ENCODE results near the gene KLF13. TPM values are rescaled to one million over a fixed set of nuclear protein-coding genes. Genes with fewer than 3 reads are reported as not detected.

KLF13 gene
- total RNA-seq, 1 experiment from 2014 or later = 78.6 TPM

- Histone ChIP-seq H3K36me3 (ENCODE audit: control insufficient read depth, insufficient read depth, low read length) (no peaks in the 10 kb centered on the region), H3K4me3 (ENCODE audit: low read depth in 2 of 2, low read length in 2 of 2) (no peak overlapping the region), H3K4me1 (ENCODE audit: control insufficient read depth, insufficient read depth, low read length) (no peaks in the 10 kb centered on the region), H3K27me3 (ENCODE audit: control insufficient read depth, insufficient read depth, low read length) (no peaks in the 10 kb centered on the region), H3K27ac (ENCODE audit: low read length) (no peak overlapping the region), H3K9me3 (ENCODE audit: control insufficient read depth, insufficient read depth, low read depth, low read length) (no peaks in the 10 kb centered on the region)
- TF ChIP-seq POLR2AphosphoS5 (IDR thresholded peaks at IDR 0.05; ENCODE audit: low read depth, low read length) (no peak), REST (IDR thresholded peaks at IDR 0.05; ENCODE audit: insufficient read depth in 1 of 2, low read depth in 2 of 2, low read length in 1 of 2) (no peak), SIN3A (IDR thresholded peaks at IDR 0.05; ENCODE audit: borderline replicate concordance, insufficient read depth, low read depth, low read length) (no peak), TCF7L2 (IDR thresholded peaks at IDR 0.05; ENCODE audit: low read depth, low read length) (no peak)
- CTCF ChIA-PET = no interaction called here
- BruUV-seq (replicated peaks) = no TSS peak
- POLR2A ChIA-PET = no interaction called here
- in situ Hi-C loops (cut with HindIII; ENCODE audit: low pct_unique_long_range_greater_than_20kb, low sequenced_read_pairs) = no loop called here
- no peak for ATAC-seq
- intact Hi-C loops (cut with micrococcal nuclease; ENCODE audit: unreplicated experiment) = no loop called here
- no peak for DNase-seq (ENCODE audit: low read depth, low spot score)
Observed at GRCh38 chr15:31376511-31376910, 49.9 kb downstream of the KLF13 start.

- H3K36me3 ChIP-seq (ENCODE audit: control insufficient read depth, insufficient read depth, low read length) = no peaks in the 10 kb centered on the region
- intact Hi-C loops (cut with micrococcal nuclease; ENCODE audit: unreplicated experiment) (no loop called here), in situ Hi-C loops (cut with HindIII; ENCODE audit: low pct_unique_long_range_greater_than_20kb, low sequenced_read_pairs) (no loop called here)
- TF ChIP-seq SIN3A (IDR thresholded peaks at IDR 0.05; ENCODE audit: borderline replicate concordance, insufficient read depth, low read depth, low read length) (no peak), POLR2AphosphoS5 (IDR thresholded peaks at IDR 0.05; ENCODE audit: low read depth, low read length) (no peak), TCF7L2 (IDR thresholded peaks at IDR 0.05; ENCODE audit: low read depth, low read length) (no peak), CTCF (IDR thresholded peaks at IDR 0.05) (no peak), REST (IDR thresholded peaks at IDR 0.05; ENCODE audit: insufficient read depth in 1 of 2, low read depth in 2 of 2, low read length in 1 of 2) (no peak)
- no TSS peak for BruUV-seq (replicated peaks)
- no peak for ATAC-seq
- no peak overlapping the region for H3K27ac ChIP-seq (ENCODE audit: low read length)
- H3K4me1 ChIP-seq (ENCODE audit: control insufficient read depth, insufficient read depth, low read length) = no peaks in the 10 kb centered on the region
- no peak for DNase-seq (ENCODE audit: low read depth, low spot score)
- CTCF ChIA-PET = no interaction called here
- H3K27me3 ChIP-seq (ENCODE audit: control insufficient read depth, insufficient read depth, low read length) = no peaks in the 10 kb centered on the region
- no peaks in the 10 kb centered on the region for H3K9me3 ChIP-seq (ENCODE audit: control insufficient read depth, insufficient read depth, low read depth, low read length)
- POLR2A ChIA-PET = no interaction called here
- no peak overlapping the region for H3K4me3 ChIP-seq (ENCODE audit: low read depth in 2 of 2, low read length in 2 of 2)
Observed at GRCh38 chr15:31377030-31377429, 50.4 kb downstream of the KLF13 start.
